HCT116 (cell line): Measurements from ENCODE around the gene CCNB2.

Experiments
- CBX3 ChIP-seq: IDR thresholded peaks from 2 replicates; pipeline ENCODE4 v1.6.1; 2012; ENCODE audit warnings: low read depth
- ELF1 ChIP-seq: IDR thresholded peaks from 2 replicates; pipeline ENCODE4 v1.6.1; 2012; ENCODE audit warnings: low read depth, borderline replicate concordance
- EZH2 ChIP-seq: fragments of 200-600 bp; sonication (generic); IDR thresholded peaks from 2 replicates; pipeline ENCODE4 v1.6.1; 2017; ENCODE audit warnings: antibody characterized with exemption, mixed run types
- EZH2phosphoT487 ChIP-seq: fragments of 200-600 bp; IDR thresholded peaks from 2 replicates; pipeline ENCODE4 v1.6.1; 2018; ENCODE audit warnings: antibody characterized with exemption, borderline replicate concordance
- JUND ChIP-seq: IDR thresholded peaks from 2 replicates; pipeline ENCODE4 v1.6.1; 2012
- POLR2A ChIP-seq: IDR thresholded peaks from 2 replicates; pipeline ENCODE4 v1.7.0; 2011; ENCODE audit warnings: borderline replicate concordance; ENCODE audit not compliant: insufficient read depth, insufficient read length; ENCODE audit errors: extremely low read depth
- POLR2AphosphoS5 ChIP-seq: IDR thresholded peaks from 2 replicates; pipeline ENCODE4 v1.6.1; 2011; ENCODE audit warnings: mild to moderate bottlenecking, low read depth, low read length, moderate library complexity
- SRF ChIP-seq: IDR thresholded peaks from 2 replicates; pipeline ENCODE4 v1.6.1; 2012; ENCODE audit warnings: low read depth
- TCF7L2 ChIP-seq: IDR thresholded peaks from 2 replicates; pipeline ENCODE4 v1.7.0; 2011; ENCODE audit warnings: borderline replicate concordance, inconsistent platforms; ENCODE audit not compliant: insufficient read depth, insufficient read length; ENCODE audit errors: extremely low read depth
- YY1 ChIP-seq: IDR thresholded peaks from 2 replicates; pipeline ENCODE4 v1.6.1; 2011; ENCODE audit warnings: low read length, low read depth, moderate library complexity, mild to moderate bottlenecking; ENCODE audit not compliant: insufficient replicate concordance; ENCODE audit errors: extremely low read depth
- TF ChIP-seq, protein P1 (sequence below), 3 experiments: fragments of 200-600 bp in 1 of 3; sonication (generic) in 1 of 3; IDR thresholded peaks in 2 of 3; conservative IDR thresholded peaks in 1 of 3; 2 replicates each; pipeline ENCODE4 v1.5.1; 2012 to 2017; ENCODE audit warnings: low read depth in 2 of 3, low read length in 2 of 3, antibody characterized with exemption in 1 of 3, borderline replicate concordance in 1 of 3, control low read depth in 1 of 3, mild to moderate bottlenecking in 1 of 3, mixed read lengths in 1 of 3, mixed run types in 1 of 3, moderate library complexity in 1 of 3; ENCODE audit not compliant: insufficient read depth in 1 of 3
- TF ChIP-seq, protein P2 (sequence below): IDR thresholded peaks from 2 replicates; pipeline ENCODE4 v1.6.1; 2012

DNA sequence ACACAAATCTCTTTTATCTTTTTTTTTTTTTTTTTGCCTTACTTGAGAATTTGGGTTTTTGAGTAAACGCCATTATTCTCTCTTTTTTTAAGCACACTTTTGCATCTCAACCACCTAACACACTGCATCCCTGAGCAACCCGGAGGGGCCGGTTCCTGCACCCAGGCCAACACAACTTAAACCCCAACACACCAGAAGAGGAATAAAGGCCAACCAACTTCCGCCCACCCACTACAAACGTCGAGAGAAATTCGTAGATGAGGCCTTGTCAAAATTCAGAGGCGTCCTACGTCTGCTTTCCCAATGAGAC is 389 bp upstream of the CCNB2 start:
- TF ChIP-seq EZH2phosphoT487 (no peak), POLR2AphosphoS5 (no peak), TCF7L2 (no peak), POLR2A (no peak), ELF1 (no peak), EZH2 (no peak), SRF (no peak), JUND (no peak), CBX3 (no peak), YY1 (no peak)
- TF ChIP-seq, protein P1, sequence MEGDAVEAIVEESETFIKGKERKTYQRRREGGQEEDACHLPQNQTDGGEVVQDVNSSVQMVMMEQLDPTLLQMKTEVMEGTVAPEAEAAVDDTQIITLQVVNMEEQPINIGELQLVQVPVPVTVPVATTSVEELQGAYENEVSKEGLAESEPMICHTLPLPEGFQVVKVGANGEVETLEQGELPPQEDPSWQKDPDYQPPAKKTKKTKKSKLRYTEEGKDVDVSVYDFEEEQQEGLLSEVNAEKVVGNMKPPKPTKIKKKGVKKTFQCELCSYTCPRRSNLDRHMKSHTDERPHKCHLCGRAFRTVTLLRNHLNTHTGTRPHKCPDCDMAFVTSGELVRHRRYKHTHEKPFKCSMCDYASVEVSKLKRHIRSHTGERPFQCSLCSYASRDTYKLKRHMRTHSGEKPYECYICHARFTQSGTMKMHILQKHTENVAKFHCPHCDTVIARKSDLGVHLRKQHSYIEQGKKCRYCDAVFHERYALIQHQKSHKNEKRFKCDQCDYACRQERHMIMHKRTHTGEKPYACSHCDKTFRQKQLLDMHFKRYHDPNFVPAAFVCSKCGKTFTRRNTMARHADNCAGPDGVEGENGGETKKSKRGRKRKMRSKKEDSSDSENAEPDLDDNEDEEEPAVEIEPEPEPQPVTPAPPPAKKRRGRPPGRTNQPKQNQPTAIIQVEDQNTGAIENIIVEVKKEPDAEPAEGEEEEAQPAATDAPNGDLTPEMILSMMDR (IDR thresholded peaks at IDR 0.05 in 2 of 3, conservative IDR thresholded peaks at IDR 0.05 in 1 of 3; ENCODE audit: borderline replicate concordance in 1 of 3, insufficient read depth in 1 of 3, low read depth in 2 of 3, low read length in 2 of 3): no peak
- TF ChIP-seq, protein P2, sequence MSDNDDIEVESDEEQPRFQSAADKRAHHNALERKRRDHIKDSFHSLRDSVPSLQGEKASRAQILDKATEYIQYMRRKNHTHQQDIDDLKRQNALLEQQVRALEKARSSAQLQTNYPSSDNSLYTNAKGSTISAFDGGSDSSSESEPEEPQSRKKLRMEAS: no peak
